Stimulated activated CD8-positive, alpha-beta memory T cell treated with anti-CD3 and anti-CD28 coated beads, Interleukin-4, amount 100 ng/mL, for 4 hours (primary cell): Measurements from ENCODE around the gene KIF5B.

ENCODE experiments used
- DNase-seq, 2 donors: peaks; one replicate each; pipeline ENCODE4 v3.0.0-alpha.2; 2020; ENCODE audit warnings: low read depth in 2 of 2, low spot score in 1 of 2

Gene KIF5B

GRCh38 chr10:31962826-31963588 lies 93.2 kb downstream of the KIF5B start:
- DNase-seq = no peak

GRCh38 chr10:31961277-31962074 lies 94.7 kb downstream of the KIF5B start:
- no peak for DNase-seq

- DNase-seq = no peak
These were observed 96.6 kb downstream of the KIF5B start for GRCh38 chr10:31959461-31960173.
